Motor neuron (in vitro differentiated cells): Measurements from ENCODE around the gene INSM2. TPM values are rescaled to one million over a fixed set of nuclear protein-coding genes. Genes with fewer than 3 reads are reported as not detected.

Experiments used
- ATAC-seq, 8 experiments: fragments of 200-7000 bp; cut with Tn5 transposase; replicated peaks in 6 of 8; 2 replicates each; pipeline ENCODE4 v1.8.0; 2021; ENCODE audit warnings: mild to moderate bottlenecking in 8 of 8, moderate library complexity in 8 of 8
- H3K27ac ChIP-seq, 2 donors: fragments of 250-450 bp; sonication (Bioruptor Pico); 2 replicates each; pipeline ENCODE4 v1.9.0; 2021; ENCODE audit warnings: antibody characterized with exemption in 2 of 2, mild to moderate bottlenecking in 2 of 2, moderate library complexity in 1 of 2
- H3K4me1 ChIP-seq, 2 donors: fragments of 250-450 bp; sonication (Bioruptor Pico); replicated peaks in 1 of 2; 2 replicates each; pipeline ENCODE4 v1.6.1; 2021; ENCODE audit warnings: antibody characterized with exemption in 2 of 2, mild to moderate bottlenecking in 2 of 2, moderate library complexity in 1 of 2
- H3K4me3 ChIP-seq, 5 donors: fragments of 250-450 bp; sonication (Bioruptor Pico); 2 replicates each; pipeline ENCODE4 v1.9.0; 2021; ENCODE audit warnings: antibody characterized with exemption in 5 of 5, mild to moderate bottlenecking in 5 of 5, moderate library complexity in 4 of 5
- WGBS, 10 experiments: fragments of 450-650 bp; shearing (Covaris generic); methylation state at CpG; one replicate each; pipeline ENCODE4 v1.0.0; 2022; 5-methylcytosine and 5-hydroxymethylcytosine counted together
- in situ Hi-C, 9 experiments: fragments of 400-800 bp; cut with MboI; loops; one replicate each; pipeline ENCODE4 v1.15.0; 2021; ENCODE audit warnings: low sequenced_read_pairs in 9 of 9, low pct_unique_long_range_greater_than_20kb in 2 of 9; ENCODE audit not compliant: unreplicated experiment in 9 of 9
- total RNA-seq, 8 experiments: library from RNA; unstranded; fragments of 300-600 nt; gene quantifications; 2 replicates each; pipeline versions ENCODE4 v1.2.3 to v1.2.4, GENCODE V29; 2022

INSM2 gene
- total RNA-seq, 8 experiments from 2014 or later: 0.10 to 6.8 (median 0.33) TPM; not detected in 1

GRCh38 chr14:35526962-35527361 lies 7.0 kb upstream of the INSM2 start:
- WGBS, 10 experiments: 33 to 100% (median 78%) methylated on average over 1 to 2 of the region's 2 CpGs; no CpG with 5 or more reads in 2 of the 10 experiments
- H3K27ac ChIP-seq: no peak overlapping the region
- H3K4me1 ChIP-seq: no peaks in the 10 kb centered on the region
- no peak overlapping the region for H3K4me3 ChIP-seq
- in situ Hi-C loops: no loop called here
- no peak for ATAC-seq

DNA sequence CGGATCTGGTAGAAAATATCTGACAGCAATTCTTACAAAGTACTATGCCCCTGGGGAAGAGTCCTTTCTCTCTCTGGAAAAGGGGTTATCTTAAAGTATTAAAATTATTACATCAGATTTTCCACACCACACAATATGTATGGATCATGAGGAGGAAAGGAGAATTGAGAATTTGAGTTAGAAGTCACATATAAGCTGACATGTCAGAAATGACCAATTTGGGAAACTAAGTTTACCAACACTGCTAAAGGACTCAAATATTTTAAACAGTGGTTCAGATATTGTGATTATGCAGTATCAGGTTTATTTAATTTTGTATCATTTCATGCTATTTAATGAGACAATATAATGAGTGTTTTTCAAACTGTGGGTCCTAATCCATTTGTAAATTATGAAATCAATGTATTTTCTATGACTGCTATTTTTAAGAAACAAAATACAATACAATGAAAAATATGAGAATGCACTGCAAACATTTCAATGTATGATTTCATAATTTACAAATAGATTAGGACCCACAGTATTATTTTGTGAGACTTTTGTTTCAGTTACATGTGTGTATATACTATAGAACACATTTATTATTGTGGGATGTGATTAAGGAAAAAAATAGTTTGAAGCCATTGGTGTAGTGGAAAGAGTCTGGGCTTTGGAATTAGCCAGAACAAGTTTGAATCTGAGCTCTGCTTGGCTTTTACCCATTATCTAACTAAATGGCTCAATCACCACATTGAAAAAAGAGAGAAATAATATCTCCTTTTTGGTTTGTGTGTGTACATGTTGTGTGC lies 1.8 kb upstream of the INSM2 start:
- no peak for ATAC-seq
- H3K4me1 ChIP-seq: peaks cover 6 to 12% of the 10 kb centered on the region in 2 donors
- WGBS, 10 experiments: 13 to 100% (median 87%) methylated on average over 1 of the region's 1 CpG; no CpG with 5 or more reads in 2 of the 10 experiments
- no peak overlapping the region for H3K27ac ChIP-seq
- no peak overlapping the region for H3K4me3 ChIP-seq
- in situ Hi-C loops: no loop called here

DNA sequence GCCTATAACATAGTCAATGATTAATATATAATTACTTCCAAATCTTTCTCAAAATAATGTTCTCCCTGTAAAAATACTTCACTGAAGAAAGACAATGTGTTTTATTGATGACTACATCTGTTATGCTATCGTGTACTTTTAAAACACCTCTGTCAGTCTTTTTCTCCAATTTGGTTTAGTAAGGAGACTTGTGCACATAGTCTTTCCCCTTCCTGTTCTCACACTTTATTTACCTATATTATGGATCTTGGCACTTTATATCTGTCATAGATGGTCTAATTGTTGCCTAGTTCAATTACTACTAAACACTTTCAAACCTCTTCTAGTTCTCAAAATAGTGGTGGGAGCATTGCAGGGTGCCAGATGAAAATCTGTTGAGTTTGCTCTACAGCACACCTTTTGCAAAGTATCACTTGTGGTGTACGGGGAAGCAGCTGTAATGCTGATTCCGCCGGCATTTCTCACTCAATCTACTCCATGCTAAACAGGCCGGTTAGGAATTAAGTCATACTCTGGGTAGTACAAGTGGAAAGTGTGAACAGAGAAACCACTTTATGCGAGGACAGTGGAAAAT lies 1.1 kb upstream of the INSM2 start:
- ATAC-seq: no peak
- Histone ChIP-seq H3K4me1 (peaks cover 6 to 12% of the 10 kb centered on the region in 2 donors), H3K27ac (no peak overlapping the region), H3K4me3 (peak overlapping the region; percentile 44 to 55 (median 49))
- WGBS, 10 experiments: 0 to 100% (median 21%) methylated on average over 1 to 6 of the region's 6 CpGs
- in situ Hi-C loops: no loop called here

- H3K4me3 ChIP-seq: peak overlapping the region; percentile 44 to 55 (median 49)
- H3K27ac ChIP-seq: no peak overlapping the region
- in situ Hi-C loops: no loop called here
- peaks cover 6 to 12% of the 10 kb centered on the region in 2 donors for H3K4me1 ChIP-seq
- 0% methylated on average over 10 of the region's 77 CpGs; no CpG with 5 or more reads in 9 of the 10 experiments for WGBS, 10 experiments
- ATAC-seq: peak; percentile 11 to 54 (median 34)
These were observed 376 bp downstream of the INSM2 start for GRCh38 chr14:35534208-35534872.

- Histone ChIP-seq H3K4me1 (peaks cover 6 to 12% of the 10 kb centered on the region in 2 donors), H3K27ac (no peak overlapping the region), H3K4me3 (peak overlapping the region; percentile 44 to 55 (median 49))
- in situ Hi-C loops: no loop called here
- WGBS, 10 experiments: 0 to 20% (median 2%) methylated on average over 1 to 22 of the region's 55 CpGs; no CpG with 5 or more reads in 6 of the 10 experiments
- peak; percentile 8 to 79 (median 32) for ATAC-seq
These were observed 1.0 kb downstream of the INSM2 start for GRCh38 chr14:35534873-35535482.

GRCh38 chr14:35535483-35536112 lies 1.6 kb downstream of the INSM2 start:
- H3K27ac ChIP-seq: no peak overlapping the region
- peak overlapping the region; percentile 44 to 55 (median 49) for H3K4me3 ChIP-seq
- peak in 3 of 8 experiments; percentile 2 to 4 (median 2) for ATAC-seq
- peaks cover 6 to 12% of the 10 kb centered on the region in 2 donors for H3K4me1 ChIP-seq
- 0 to 67% (median 44%) methylated on average over 1 to 10 of the region's 37 CpGs; no CpG with 5 or more reads in 2 of the 10 experiments for WGBS, 10 experiments
- in situ Hi-C loops: no loop called here

DNA sequence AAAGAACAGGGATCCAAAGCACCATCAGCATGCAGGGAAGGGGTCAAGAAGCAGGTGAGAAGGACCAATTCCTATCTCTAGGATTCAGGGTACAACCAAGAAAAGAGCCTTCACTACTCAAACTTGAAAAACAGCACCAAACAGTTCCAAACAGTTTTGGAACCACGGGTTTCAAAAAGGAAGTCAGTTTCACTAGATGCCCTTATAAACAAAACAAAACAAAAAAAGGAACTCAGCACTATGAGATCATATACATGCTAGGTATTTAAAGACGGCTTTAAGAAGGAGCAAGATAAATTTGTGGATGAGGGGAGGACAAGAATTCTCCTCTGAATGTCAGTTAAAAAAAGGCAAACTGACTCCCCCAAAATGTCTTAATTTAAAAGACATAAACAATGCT lies 6.0 kb downstream of the INSM2 start:
- in situ Hi-C loops: no loop called here
- H3K4me1 ChIP-seq: peaks cover 6 to 7% of the 10 kb centered on the region in 2 donors
- no peak for ATAC-seq
- H3K27ac ChIP-seq: no peak overlapping the region
- no peak overlapping the region for H3K4me3 ChIP-seq
- 0 to 82% (median 67%) methylated on average over 1 to 2 of the region's 2 CpGs; no CpG with 5 or more reads in 2 of the 10 experiments for WGBS, 10 experiments

DNA sequence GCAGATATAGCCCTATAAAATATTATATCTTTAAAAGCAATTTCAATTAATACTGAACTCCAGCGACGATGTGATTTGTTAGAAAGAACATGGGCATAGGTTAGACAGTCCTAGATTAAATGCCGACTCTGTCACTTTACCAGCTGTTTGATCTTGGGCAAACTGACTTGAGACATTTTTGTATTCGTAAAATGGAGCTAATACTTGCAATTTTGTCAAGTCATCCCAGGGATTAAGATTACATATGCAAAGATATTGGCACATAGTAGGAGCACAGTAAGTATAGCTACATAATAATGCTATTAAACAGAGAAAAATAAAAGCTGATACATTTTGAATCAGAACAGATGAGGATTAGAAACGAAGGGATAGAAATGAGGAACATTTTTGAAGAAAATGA lies 9.0 kb downstream of the INSM2 start:
- no peak overlapping the region for H3K27ac ChIP-seq
- WGBS, 10 experiments: 83 to 98% (median 95%) methylated on average over 3 to 5 of the region's 5 CpGs; no CpG with 5 or more reads in 1 of the 10 experiments
- in situ Hi-C loops: no loop called here
- no peaks in the 10 kb centered on the region for H3K4me1 ChIP-seq
- no peak overlapping the region for H3K4me3 ChIP-seq
- ATAC-seq: no peak

GRCh38 chr14:35549551-35549950 lies 15.6 kb downstream of the INSM2 start:
- no peak overlapping the region for H3K4me3 ChIP-seq
- no peaks in the 10 kb centered on the region for H3K4me1 ChIP-seq
- H3K27ac ChIP-seq: no peak overlapping the region
- WGBS, 10 experiments: 75 to 100% (median 90%) methylated on average over 1 to 4 of the region's 4 CpGs; no CpG with 5 or more reads in 1 of the 10 experiments
- ATAC-seq: no peak
- in situ Hi-C loops: no loop called here

GRCh38 chr14:35551081-35551480 lies 17.1 kb downstream of the INSM2 start:
- H3K4me3 ChIP-seq: no peak overlapping the region
- 80 to 100% (median 100%) methylated on average over 1 of the region's 1 CpG; no CpG with 5 or more reads in 3 of the 10 experiments for WGBS, 10 experiments
- in situ Hi-C loops: no loop called here
- H3K27ac ChIP-seq: no peak overlapping the region
- no peak for ATAC-seq
- no peaks in the 10 kb centered on the region for H3K4me1 ChIP-seq

GRCh38 chr14:35553808-35554207 lies 19.8 kb downstream of the INSM2 start:
- WGBS, 10 experiments: 0 to 80% (median 50%) methylated on average over 1 of the region's 1 CpG
- H3K4me1 ChIP-seq: peaks cover 2 to 6% of the 10 kb centered on the region in 2 donors
- no peak overlapping the region for H3K4me3 ChIP-seq
- H3K27ac ChIP-seq: no peak overlapping the region
- no peak for ATAC-seq
- in situ Hi-C loops: no loop called here

DNA sequence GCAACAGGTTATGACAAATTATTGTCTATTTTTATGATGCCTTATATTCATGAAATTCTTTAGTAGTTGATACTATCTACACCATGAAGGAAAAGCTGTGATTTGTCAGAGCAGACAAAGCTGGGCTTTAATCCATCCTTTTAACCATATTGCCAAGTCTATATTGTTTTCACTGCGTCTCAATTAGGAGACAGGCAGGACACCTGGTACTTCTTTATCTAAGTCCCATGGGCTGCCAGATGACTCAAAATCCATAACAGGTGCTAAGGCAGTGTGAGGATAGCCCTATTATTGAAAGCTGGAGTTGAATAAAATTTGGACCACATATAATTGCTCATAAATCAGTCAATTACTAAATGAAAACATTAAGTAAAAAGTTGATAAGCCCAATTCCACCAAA lies 22.6 kb downstream of the INSM2 start:
- Histone ChIP-seq H3K27ac (no peak overlapping the region), H3K4me3 (no peak overlapping the region), H3K4me1 (peaks cover 3 to 9% of the 10 kb centered on the region in 2 donors)
- WGBS, 10 experiments: 40 to 100% (median 81%) methylated on average over 1 of the region's 1 CpG; no CpG with 5 or more reads in 4 of the 10 experiments
- in situ Hi-C loops: no loop called here
- ATAC-seq: no peak
